Hematopoietic multipotent progenitor cell treated with erythropoietin and hydrocortisone succinate and interleukin-3 and kit ligand, for 15 days (in vitro differentiated cells): Measurements from ENCODE around the gene KCNA5.
A peak's percentile ranks its signal among the peaks of the same experiment; 100 is the strongest.

Source experiments
- DNase-seq: peaks from one replicate; pipeline ENCODE4 v3.0.0-alpha.2; 2015; ENCODE audit warnings: low spot score

The KCNA5 gene

DNA sequence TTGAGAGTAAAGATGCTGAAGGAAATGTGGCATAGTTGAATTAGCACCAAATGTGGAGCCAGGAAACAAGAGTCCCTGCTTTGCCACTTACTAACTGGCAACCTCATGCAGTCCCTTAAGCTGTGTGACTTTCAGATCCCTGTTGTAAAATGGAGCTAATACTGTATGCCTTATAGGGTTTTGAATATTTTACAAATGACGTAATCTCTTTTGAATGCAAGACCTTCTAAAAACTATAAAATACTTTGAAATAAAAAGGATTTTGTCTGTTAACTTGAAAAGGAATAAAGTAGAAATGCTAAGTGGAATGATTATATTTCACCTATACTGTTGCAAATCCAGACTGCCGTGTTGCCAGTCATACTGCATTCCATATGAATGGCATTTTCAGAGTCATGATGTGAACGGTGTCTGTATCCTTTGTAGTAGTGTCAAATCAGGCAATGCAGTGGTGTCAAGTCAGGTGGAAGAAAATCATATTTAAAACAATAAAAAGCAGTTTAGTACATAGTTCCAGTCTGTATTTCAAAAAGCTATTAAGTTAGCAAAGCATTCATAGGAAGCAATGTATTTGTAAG, 21.3 kb downstream of the KCNA5 start:
- no peak for DNase-seq

DNA sequence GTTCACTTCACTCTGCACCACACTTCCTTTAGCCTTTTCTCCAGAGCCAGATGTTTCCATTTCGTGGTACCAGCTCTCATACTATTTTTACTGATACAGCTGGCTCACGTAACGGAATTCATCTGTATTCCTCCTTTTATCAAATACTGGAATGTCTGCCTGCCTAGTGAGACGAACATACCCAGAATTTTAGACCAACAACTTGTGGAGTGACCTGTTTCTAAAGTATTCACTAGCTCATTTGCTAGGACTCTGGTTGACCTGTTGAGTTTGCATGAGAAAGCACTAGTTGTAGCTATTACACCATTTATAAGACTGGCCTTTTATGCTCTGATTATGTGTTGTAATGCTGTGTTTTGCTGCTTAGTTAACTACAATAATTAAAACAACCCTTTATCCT, 22.6 kb downstream of the KCNA5 start:
- DNase-seq = no peak

DNA sequence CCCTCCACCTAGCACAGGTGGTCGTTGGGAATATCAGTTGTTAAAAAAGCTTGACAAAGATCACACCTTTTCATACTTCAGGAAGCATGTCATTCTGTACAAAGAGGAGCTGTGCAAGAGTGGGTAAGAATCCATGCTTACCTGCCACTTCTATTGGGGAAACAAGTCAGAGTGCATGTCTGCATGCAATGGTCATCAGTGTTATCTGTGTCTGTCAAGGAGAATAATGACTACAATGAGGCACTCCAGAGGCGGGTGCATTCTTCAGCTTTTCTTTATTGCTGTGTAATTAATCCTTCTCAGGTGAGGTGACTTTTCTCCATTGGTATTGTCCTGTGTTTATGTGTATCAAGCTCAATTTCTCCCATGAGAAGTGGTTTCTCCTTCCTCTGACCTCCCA, 24.4 kb downstream of the KCNA5 start:
- DNase-seq = no peak

DNA sequence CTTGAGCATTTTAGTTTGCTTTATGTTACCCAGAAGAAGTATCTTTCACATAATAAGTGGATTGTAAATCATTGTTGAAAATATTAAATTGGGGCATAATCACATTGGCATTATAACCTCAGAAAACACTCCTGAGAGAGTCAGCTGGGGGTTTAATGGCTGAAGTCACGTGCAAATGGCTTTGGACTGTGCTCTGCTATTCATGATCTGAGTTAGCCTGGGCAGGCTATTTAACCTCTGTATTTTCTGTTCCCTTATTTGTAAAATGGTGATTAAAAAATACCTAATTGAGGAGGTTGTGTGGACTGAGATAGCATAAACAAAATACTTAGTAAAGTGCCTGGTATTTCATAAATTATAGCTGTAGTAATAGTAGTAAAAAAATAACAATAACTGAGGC, 24.9 kb downstream of the KCNA5 start:
- no peak for DNase-seq

DNA sequence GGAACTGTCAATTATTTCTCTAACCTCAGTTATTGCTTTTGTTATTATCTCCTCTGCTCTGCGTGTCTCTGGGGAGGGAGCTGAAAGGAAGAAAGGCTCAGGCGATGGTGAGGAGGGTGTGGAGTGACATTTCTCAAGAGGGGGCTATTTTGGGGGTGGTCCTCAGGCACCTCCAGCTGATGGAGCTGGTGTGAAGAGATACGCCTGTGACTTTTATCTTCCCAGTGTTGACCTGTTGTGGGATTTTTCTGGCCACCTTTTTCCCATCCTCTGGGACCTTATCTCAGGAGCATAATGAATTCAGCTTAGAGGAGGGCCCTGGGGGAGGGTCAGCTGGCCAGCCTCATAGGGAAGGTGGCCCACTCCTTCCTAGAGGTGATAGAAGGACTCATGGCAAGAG, 26.4 kb downstream of the KCNA5 start:
- DNase-seq = no peak

DNA sequence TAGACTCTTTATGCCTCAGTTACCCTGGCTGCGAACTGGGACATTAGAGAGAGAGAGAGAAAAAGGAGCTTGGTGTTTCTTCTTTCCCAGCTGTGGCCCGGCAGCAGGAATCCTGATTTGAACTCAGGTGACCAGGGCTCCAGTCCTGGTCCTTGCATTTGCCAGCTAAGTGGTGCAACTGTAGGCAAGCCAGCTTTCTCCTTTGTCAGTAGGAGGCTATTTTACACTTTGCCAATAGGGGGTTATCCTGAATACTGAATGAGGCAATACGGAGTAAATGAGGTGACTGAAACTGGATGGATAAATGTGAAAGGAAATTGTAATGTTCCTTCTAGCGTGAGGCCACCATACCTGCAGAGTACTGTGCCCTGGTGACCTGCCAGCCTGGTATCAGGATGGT, 27.8 kb downstream of the KCNA5 start:
- DNase-seq = no peak

DNA sequence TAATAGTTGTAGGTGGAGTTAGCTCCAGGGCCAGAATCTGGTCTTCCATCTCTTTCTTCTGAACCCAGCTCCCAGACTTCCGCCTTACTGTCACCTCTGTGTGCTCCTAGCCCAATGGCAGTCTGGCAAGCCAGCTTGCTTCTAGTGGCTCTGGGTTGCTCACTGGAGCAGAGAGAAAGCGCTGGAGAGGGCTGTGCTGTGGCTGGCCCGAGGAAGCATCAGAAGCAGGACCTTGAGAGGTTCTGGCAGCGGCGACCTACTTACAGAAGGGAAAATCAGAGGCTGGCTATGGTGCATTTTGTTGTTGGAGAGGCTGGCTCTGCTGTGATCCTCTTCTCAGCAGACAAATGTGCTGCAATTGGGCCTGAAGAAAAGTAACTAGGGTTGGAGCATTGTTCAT, 28.6 kb downstream of the KCNA5 start:
- DNase-seq = no peak

DNA sequence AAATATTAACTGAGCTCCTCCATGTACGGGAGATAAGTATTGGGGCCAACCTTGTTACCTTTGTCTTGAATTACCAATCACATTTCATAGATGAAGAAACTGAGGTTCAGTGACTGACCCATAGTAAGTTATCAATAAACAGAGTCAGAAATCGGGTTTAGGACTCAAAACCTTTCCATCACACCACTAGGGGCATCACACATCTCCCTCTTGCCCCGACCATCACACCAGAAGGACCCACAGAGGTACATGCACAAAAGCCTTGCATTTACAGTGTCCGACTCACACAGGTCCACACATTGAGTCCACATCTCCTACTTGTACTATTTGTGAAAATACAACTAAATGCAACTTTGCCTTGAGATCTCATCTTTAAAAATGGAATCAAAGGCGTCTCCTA, 29.4 kb downstream of the KCNA5 start:
- DNase-seq = no peak

DNA sequence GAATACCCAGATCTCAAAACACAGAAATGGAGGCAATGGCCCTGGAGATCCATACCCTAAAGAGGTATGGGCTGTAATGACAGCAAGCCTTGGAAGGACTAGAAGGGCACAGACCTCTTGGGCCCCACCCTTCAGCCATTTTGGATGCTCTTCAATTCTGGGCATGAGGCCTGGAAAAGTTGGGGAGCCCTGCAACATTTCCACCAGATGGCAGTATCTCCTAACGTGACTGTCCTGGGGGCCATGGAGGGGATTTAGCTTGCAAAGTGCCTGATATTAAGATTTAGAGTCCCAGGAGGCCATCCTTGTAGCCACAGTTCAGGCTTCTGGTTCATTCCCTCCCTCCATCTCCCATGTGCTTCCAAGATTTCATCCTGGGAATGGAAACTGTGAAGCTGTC, 30.2 kb downstream of the KCNA5 start:
- DNase-seq = peak; percentile 3

DNA sequence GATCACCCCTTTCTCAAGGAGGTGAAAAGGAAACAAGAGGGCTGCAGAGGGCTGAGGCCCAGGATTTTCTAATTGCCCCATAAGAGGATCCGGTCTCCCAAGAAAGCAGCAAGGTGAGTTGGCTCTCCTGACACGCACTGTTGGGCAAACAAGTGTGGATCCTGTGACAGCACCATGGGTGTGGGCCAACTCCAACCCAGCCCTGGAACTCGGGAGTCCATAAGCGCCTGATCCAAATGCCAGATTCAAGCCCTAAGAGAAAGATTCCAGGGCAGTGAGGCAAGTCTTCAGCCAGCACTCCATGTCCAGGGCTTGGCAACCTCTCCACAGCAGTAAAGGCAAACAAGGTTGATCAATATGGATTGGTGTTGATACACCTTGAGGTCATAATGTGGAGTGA, 33.1 kb downstream of the KCNA5 start:
- DNase-seq = no peak

DNA sequence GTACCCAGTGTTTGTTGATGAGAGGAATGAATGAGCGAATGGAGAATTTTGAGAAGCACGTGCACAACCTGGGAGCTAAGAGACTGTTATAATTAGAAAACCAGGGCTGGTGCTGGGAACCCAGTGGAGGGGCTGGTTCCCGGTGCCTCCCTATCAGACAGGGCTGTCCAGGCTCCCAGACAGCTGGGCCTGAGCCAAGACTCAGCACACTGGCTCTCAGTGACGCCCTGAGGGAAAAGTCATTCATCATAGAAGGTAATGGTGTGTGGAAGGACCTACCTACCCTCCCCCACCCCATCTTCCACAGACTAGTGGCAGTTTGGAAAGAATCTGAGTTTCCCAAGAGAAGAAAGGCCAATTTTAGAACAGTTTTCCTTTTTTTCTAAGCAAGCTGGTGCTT, 34.7 kb downstream of the KCNA5 start:
- DNase-seq = no peak

DNA sequence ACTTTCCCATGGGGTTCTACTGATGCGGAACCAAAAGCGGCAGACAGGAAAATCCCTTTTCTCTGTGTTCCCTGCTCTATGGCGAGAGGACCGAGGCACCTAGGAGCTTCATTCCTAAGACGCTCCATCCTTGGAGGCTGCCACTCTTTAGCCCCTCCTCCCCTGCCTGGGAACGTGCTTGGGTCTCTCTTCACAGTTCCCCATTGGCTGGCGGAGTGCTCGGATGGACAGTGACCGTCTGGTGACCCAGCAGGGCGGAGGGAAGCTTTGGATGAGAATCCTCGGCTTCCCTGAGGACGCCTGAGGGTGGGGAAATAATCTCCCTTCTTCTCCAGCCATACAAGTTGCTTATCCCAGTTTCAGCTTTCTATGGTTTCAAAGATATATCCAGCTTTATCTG, 37.3 kb downstream of the KCNA5 start:
- no peak for DNase-seq

DNA sequence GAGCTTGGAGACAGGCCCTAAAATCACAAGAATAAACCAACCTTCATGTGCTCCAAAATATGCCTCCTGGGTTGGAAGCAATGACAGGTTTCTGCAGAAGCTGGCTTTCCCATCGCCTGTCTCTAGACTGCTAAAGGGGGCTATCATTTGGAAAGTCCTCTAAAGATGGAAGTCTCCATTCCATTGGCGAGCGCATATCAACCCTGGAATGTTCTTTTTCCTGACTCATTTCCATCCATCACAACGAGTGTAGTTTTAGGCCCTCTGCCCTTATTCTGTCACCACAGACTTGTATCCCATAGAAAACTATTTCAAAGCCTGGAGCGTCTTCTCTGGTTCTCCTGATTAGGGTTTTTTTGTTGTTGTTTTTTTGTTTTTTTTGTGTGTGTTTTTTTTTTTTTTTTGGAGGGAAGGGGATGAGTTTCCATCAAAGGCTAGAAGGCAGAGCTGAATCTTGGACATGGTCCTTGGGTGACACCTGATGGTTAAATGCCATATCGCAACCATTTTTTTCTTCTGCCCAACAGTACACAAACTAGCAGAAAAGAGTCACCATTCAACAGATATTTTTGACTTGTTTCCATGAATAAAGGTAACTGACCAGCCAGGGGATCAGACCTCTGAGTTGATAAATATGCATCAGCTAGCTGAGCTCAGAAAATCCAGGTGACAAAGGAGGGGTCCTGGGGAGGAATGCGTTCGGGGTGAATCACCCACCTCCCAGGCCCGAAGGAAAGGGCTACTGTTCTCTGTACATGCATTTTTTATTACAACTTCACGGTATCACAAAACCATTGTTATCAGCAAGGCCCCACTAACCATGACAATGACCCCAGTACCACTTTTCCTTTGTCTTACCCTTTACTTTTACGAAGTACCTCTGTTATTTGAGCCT, 40.5 kb downstream of the KCNA5 start:
- peak; percentile 14 for DNase-seq

DNA sequence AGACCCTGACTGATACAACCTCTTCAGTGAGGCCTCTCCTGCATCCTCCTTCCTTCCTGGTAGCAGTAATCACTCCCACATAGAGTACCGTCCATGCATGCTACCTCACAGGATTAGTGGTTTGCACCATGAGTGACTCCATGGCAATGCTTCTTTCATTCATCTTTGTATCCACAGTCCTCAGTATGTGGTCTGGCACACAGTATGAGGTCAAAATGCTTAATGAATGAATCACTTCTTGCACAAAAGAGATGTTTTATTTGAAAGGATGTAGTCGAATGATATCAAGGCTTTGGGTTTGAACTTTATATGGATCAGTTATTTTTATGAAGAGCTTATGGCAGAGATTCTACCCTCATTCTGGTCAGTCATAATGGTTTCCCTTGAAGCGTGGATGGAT, 42.2 kb downstream of the KCNA5 start:
- no peak for DNase-seq

DNA sequence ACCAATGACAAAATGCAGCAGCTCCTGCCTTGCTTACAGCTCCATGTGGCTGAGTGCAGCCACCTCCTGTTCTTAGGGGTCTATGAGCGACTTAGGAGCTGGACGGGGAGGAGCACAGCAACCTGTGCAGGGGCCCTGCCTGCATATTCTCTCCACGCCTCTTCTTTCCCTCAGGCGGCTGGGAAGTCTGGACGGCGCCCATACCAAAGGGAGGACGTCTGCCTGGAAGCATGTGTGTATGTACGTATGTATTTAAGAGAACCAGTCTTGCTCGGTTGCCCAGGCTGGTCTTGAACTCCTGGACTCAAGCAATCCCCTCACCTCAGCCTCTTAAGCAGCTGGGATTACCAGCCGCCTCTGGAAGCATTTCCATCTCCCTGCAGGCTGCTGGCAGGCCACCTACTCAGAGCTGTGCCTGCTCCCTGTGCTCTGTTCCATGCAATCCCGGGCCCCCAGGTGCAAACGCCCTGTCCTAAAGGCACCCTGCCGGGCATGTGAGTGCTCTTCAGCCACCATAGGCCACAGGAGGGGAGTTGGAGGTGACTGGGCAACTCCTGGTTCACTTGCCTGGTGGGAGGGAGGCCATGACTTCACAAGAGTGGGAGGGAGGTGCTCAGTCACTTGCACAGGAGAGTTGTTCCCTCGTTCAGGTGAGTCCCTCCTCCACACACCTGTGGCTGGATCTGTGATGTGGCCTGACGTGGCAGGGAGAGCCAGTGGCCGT, 44.3 kb downstream of the KCNA5 start:
- DNase-seq = no peak

DNA sequence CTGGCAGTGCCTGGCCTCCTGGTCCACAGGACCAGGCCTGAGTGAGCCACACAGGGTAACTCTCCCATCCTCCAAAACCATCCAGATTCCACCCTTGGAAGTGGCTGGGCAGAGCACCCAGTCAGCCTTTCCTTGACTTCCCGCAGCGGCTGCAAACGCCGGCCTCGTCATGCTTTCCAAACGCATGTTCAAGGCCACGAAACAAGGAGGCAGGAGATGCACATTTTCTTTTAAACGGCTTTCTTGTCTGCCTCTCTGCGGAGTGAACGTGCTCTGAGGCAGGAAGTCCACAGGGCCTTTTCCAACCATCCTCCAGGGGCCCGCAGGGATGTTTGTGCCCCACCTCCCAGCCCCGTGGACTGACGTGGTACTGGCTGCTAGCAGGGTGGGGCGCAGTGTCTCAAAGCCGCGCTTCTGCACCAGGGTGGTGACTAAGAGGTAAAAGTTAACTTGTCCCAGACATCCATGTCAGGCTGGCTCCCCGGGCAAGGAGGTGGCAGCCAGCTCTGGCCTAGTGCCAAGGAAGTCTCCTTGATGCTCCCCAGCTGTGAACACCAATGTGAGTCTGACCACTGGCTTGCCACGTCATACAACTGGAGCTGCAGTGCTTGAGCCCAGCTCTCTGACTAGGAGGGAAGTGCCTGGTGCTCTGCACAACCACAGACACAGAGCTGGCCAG, 45.0 kb downstream of the KCNA5 start:
- no peak for DNase-seq

DNA sequence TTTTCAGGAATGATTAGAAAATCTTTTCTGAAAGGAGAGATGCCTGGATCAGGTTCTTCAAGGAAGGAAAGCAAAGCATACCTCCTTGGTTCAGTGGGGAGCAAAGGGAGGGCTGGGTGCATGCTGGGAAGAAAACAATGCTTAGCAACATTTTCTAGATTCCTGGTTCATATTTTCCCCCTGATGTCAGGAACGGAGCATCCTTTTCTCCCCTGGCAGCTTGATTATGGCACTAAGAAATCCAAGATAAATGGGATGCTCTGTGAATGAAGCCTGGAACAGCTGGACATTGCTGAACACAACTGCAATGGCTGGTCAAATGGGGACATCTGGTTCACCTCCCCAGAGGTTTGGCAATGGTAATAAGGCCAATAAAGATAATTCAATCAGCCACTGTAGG, 50.9 kb downstream of the KCNA5 start:
- DNase-seq = no peak

DNA sequence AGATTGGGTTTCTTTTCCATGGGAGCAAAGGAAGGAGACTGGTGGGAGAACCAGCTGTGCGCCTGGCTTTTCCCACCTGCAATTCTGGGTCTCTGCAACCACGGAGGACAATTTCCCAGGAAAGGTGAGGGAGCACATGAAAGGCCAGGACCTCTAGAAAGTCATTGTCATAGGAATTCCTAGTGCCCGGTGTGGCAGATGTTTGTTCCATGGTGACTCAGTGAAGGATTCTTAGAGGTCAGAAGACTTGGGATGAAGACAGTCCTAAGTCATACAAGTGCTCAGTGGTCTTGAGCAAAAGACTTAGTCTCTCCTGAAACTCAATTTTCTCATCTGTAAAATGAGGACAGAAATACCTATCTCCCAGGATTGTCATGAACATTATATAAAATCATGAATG, 51.3 kb downstream of the KCNA5 start:
- DNase-seq = no peak
